ENCODE measurements around the gene SLC7A5.

DNA sequence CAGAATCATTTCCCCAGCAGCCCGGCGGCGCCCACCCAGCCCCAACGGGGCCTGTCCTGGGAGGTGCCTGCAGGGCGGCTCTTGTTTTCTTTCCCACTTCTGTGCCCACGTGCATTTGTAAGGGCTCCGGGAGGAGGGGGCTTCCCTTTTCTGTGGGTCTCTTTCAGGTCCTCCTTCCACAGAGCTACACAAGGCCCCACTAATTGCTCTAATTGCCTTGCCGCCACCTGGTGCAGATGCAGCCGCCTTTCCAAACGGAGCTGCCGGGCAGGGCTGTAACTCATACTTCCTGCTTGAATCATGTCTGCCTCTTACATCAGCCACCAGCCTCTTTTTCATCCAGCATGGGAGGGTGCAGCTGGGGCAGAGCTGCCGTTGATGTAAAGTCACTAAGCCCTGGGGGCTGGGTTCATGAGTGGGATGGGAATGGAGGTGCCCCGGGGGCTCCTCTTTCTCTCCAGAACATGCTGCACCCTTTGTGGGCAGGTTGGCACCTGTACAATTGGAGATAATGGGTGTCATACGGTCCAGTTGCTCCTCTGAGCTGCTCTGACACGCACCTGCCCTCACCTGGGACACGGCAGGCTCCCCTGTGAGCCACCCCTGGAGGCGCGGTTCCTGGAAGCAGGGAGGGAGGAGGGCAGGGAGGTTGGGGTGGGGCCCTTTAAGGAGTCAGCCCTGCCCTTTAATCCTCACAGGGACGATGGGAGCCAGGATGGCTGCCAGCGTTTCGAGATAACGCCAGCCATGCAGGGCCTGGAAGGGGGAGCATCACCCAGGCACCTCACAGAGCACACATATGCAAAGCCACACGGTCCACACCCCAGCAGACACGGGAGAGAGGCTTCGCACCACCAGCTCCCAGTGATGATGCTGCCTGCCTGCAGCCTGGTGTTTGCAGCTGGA is 62.4 kb downstream of the SLC7A5 start:
- TF ChIP-seq CTCF (conservative IDR thresholded peaks at IDR 0.05; ENCODE audit: low read length) (no peak), EZH2phosphoT487 (IDR thresholded peaks at IDR 0.05; ENCODE audit: borderline replicate concordance) (no peak)

All from Loucy (cell line).